K562 (cell line): ENCODE data around the gene PHF12. TPM values are rescaled to one million over a fixed set of nuclear protein-coding genes. Genes with fewer than 3 reads are reported as not detected.

Source experiments
- ATF1 ChIP-seq, 2 experiments: fragments of 450-650 bp in 1 of 2; IDR thresholded peaks; 2 replicates each; pipeline ENCODE4 v1.6.1; 2016; ENCODE audit warnings: missing compliant biosample characterization in 1 of 2, missing genetic modification characterization in 1 of 2
- ATF4 ChIP-seq: fragments of 450-650 bp; formaldehyde crosslinking; IDR thresholded peaks from 2 replicates; pipeline ENCODE4 v1.4.0; 2022; ENCODE audit warnings: mild to moderate bottlenecking, moderate library complexity
- ID3 ChIP-seq, 2 experiments: fragments of 250-450 bp in 1 of 2; fragments of 450-650 bp in 1 of 2; sonication (Bioruptor Pico) in 1 of 2; IDR thresholded peaks; 2 replicates each; pipeline versions ENCODE4 v1.6.1 to v1.8.0; 2016 to 2021; ENCODE audit warnings: mild to moderate bottlenecking in 2 of 2, moderate library complexity in 2 of 2, missing compliant biosample characterization in 1 of 2, missing genetic modification characterization in 1 of 2
- IRF2 ChIP-seq: sonication (generic); formaldehyde crosslinking; IDR thresholded peaks from 2 replicates; pipeline ENCODE4 v1.8.1; 2022; ENCODE audit warnings: mild to moderate bottlenecking, missing genetic modification reagents
- LARP7 ChIP-seq: fragments of 450-650 bp; IDR thresholded peaks from 2 replicates; pipeline ENCODE4 v1.6.1; 2016
- MGA ChIP-seq: fragments of 450-650 bp; IDR thresholded peaks from 2 replicates; pipeline ENCODE4 v1.6.1; 2016; ENCODE audit warnings: mild to moderate bottlenecking, moderate library complexity
- NR0B1 ChIP-seq: fragments of 450-650 bp; IDR thresholded peaks from one replicate; pipeline ENCODE4 v1.6.1; 2018; ENCODE audit warnings: mild to moderate bottlenecking, moderate library complexity; ENCODE audit not compliant: partially characterized antibody
- RB1 ChIP-seq: fragments of 450-650 bp; IDR thresholded peaks from 2 replicates; pipeline ENCODE4 v1.6.1; 2017; ENCODE audit warnings: low read depth, mild to moderate bottlenecking
- ZBTB7A ChIP-seq: IDR thresholded peaks from 2 replicates; pipeline ENCODE4 v1.6.1; 2011; ENCODE audit warnings: low read depth, mild to moderate bottlenecking, low read length, moderate library complexity, borderline replicate concordance; ENCODE audit not compliant: control insufficient read depth
- ZNF239 ChIP-seq: fragments of 250-450 bp; sonication (Bioruptor Pico); IDR thresholded peaks from 2 replicates; pipeline ENCODE4 v1.4.0; 2020; ENCODE audit warnings: mild to moderate bottlenecking
- ZNF717 ChIP-seq: fragments of 250-450 bp; sonication (Bioruptor Pico); IDR thresholded peaks from 2 replicates; pipeline ENCODE4 v1.5.0; 2021
- ZNF764 ChIP-seq: fragments of 250-450 bp; sonication (Bioruptor Pico); IDR thresholded peaks from 2 replicates; pipeline ENCODE4 v1.4.0; 2020; ENCODE audit warnings: low read depth, mild to moderate bottlenecking, moderate library complexity
- polyA plus RNA-seq, 8 experiments: library from polyadenylated mRNA; depleted of rRNA in 4 of 8; stranded (reverse) in 5 of 8; unstranded in 3 of 8; fragments of >200 nt; fragmentation: Nextera tagmentation in 2 of 8; fragmentation: Illumina TruSeq in 1 of 8; extraction: Ambion mirVana in 2 of 8; extraction: Trizol in 1 of 8; gene quantifications; 2 replicates each; pipeline versions ENCODE4 v1.2.1 to v1.2.3, GENCODE V29; 2011 to 2014; ENCODE audit warnings: inconsistent platforms in 1 of 8, missing spikeins in 1 of 8
- total RNA-seq, 7 experiments: library from RNA; depleted of rRNA in 6 of 7; stranded (reverse); fragments of >200 nt in 6 of 7; fragmentation: Illumina TruSeq in 2 of 7; extraction: Trizol in 2 of 7; gene quantifications; 2 replicates each; pipeline versions ENCODE4 v1.2.1 to v1.2.3, GENCODE V29; 2011 to 2021; ENCODE audit warnings: low replicate concordance in 1 of 7

PHF12 gene
- total and polyA plus RNA-seq, 9 of the 15 experiments (the other 6 are each of a cell fraction or from before 2014, with no cell fraction given), result 0.82 to 31.3 (median 13.5) TPM

- TF ChIP-seq MGA (peak; percentile 24; the same call in 1 of the 2 replicates), ATF4 (CRISPR knock-in tag) (no peak), ID3 (CRISPR knock-in tag; IDR thresholded peaks at IDR 0.05) (no peak), ID3 (tag; IDR thresholded peaks at IDR 0.05) (no peak), ZNF764 (no peak), NR0B1 (no peak), ZNF717 (CRISPR knock-in tag) (no peak), ATF1 (CRISPR knock-in tag; IDR thresholded peaks at IDR 0.05) (no peak), ATF1 (tag; IDR thresholded peaks at IDR 0.05) (no peak), IRF2 (CRISPR knock-in tag) (no peak), RB1 (no peak), LARP7 (no peak), ZNF239 (CRISPR knock-in tag) (no peak), ZBTB7A (no peak)
Observed at GRCh38 chr17:28982131-28982793, 30.9 kb upstream of the PHF12 start (continued).
